GM18520 (cell line): ENCODE measurements around the gene NELL1.

Experiments used
- ATAC-seq: cut with Tn5 transposase; IDR thresholded peaks from one replicate; pipeline ENCODE4 v1.9.1; 2021; ENCODE audit not compliant: unreplicated experiment

The NELL1 gene

DNA sequence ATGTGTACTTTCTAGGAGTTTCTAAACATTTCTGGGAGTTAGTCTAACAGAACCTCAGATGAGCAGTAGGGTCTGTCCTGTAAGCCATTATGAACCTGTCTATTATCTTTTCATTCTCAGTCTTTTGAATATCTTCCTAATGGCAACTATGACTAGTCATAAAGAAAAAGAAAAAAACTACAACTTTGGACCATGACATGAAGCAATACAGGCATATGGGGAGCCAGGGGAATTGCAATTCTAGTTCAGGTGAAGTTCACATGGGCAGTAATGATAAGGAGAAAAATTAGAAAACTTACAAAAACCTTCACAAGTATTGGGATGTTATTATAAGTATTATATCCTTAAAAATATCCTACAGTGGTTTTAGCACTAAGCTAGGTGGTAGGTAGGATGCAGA lies 874.5 kb downstream of the NELL1 start:
- ATAC-seq, result no peak

DNA sequence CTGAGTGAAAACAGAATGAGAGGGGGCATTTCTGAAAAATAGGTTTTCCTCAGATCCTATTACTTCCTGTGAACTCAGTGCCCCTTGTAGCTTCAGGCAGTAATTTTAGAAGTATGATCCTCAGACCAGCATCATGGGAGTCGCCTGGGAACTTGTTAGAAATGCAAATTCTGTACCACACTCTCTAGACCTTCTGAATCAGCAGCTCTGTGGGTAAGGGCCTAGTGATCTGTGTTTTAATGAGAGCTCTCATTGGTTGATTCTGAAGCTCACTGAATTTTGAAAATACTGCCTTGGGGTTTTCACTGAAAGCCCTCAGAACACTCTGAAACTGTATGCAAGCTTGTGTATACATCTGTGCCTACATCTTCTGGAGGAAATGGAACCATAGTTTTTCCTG lies 876.3 kb downstream of the NELL1 start:
- no peak for ATAC-seq

DNA sequence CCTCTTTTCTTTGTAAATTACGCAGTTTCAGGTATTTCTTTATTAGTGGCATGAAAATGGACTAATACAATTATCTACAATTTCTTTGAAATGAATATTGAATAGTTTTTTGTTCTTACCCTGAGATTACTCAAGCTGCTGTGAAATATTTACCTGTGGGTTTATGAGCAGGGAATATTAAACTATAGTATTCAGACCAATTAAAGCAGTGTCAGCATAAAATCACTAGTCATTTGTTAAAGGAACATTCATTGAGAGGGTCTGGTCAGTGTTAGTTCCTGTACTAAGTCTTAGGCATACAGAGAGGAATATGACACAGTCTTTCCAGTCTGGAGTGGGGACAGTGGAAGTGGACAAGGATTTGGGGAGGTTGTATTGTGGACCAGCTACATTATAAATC lies 877.3 kb downstream of the NELL1 start:
- ATAC-seq, result no peak

DNA sequence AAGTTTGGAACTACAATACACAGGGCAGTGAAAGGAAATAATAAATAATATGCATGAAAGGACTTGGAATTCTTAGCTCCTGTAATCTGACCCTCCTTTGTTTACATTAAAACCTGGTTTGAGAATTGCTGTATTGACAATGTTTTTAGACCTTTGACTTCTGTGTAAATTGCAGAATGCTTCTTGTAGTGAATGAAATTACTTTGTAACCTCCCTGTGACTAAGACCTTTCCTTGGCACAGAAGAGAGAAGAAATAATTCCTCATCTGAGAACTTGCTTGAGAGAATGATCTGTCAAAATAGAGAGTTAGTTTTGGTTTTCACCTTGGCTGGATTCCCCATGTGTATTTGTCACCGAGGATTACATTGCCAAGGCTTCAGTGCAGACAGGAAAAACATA lies 883.5 kb downstream of the NELL1 start:
- ATAC-seq, result no peak

DNA sequence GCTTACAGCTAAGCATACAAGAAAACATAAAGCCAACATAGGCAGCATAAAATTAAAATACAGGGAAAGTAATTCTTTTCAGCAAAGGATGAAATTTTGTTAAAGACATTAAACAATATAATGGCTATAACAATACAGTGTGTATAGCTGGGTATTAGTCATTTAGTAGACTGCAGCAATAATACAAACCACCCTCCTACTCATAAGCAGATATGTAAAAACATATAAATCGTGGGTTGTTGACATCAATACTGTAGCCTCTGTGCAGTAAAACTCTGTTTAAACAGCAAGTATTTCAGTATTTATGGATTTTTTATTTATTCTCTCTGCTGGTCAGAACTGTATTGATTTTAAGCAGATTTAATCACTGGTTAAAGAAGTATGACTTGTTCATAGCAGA lies 884.4 kb downstream of the NELL1 start:
- ATAC-seq, result no peak

DNA sequence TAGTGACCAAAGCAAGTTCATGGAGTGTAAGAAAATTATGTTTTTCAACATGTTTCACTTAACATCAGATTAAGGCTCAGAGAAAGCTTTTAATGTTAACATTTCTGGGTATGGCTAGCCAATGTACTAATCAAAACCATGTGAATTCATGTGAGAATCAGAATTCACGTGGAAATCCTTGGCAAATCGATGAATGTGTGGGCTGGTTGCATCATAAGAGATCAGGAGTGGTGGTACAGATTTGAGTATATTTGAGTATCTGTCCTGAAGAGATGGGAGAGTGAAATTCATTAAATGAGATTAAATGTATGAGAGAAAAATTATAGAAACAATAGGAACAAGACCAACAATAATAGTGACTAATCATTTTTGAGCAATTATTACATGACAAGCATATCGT lies 884.9 kb downstream of the NELL1 start:
- ATAC-seq, result no peak

DNA sequence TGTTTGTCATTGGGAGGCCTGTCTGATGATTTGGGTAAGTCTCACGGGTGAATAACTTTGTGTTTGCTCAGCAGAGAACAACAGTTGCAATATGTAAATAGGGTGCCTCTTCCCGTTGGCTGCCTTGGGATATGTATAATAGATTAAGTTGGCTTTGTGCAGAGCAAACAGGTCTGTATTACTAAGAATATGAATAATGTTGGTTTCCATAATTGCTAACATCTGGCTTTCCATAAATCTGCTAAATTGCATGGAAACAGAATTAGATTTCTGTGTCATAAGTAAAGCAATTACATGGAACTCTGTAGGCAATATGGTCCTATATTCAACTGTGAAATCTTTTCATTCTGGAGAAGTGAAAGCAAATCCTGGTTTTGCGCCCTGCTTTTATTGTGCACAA lies 887.5 kb downstream of the NELL1 start:
- no peak for ATAC-seq

DNA sequence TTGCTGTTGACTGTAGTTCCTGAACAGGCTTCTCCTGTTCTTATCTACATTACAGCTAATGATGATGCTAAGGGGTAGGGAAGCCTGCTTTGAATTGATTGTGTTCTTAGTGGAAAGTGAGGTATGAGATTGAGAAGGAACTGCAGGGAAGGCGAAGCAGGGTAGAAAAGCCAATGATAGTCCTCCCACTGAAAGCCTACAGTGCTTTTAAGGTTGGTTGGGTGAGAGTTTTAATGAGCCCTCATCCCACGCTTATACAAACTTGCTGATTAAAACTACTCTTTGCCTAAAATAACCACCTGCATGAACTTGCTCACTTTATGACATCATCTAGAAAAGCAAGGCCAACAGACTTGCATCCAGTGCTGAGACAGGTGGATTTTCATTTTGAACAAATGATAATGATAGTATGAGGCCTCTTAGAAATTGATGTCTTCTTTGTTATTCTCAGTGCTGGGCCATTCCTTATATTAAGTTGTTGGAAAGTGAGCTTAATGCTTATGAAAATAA lies 891.1 kb downstream of the NELL1 start:
- ATAC-seq, result no peak

DNA sequence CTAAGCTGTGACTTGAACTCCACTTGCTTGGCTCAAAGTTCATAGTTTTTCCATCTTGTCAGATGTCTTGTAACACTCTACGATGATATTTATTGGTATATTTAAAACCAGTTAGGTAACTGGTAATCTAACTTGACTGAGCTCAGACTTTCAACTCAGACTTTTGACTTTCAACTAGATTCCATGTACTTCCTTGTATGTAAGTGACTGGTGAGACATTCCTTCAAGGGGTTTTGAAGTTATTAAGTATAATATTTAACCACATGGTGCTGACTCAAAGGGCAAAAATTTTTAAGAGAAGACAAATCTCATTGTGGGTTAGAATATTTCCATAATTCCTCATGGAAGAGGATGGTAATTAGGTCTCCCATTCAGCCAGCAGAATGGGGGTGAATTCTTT lies 892.2 kb downstream of the NELL1 start:
- no peak for ATAC-seq

DNA sequence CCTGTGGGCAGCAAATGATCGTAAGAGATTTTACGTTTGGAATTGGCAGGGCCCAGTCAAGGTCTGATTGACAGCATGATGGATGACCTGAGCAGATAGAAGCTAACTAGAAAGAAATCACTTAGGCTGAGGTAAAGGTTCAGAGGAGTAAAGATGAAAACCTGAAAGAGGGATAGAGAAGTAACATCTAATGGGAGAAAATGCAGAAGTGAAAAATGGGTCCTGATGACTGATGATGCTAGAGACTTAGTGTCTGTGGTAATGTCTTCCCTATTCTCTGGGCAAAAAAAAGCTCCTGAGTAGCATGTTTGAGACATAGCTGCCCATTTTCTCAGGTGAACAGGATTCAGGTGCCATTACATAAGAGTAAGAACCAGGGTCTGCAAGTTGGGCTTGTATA lies 894.7 kb downstream of the NELL1 start:
- ATAC-seq, result no peak

DNA sequence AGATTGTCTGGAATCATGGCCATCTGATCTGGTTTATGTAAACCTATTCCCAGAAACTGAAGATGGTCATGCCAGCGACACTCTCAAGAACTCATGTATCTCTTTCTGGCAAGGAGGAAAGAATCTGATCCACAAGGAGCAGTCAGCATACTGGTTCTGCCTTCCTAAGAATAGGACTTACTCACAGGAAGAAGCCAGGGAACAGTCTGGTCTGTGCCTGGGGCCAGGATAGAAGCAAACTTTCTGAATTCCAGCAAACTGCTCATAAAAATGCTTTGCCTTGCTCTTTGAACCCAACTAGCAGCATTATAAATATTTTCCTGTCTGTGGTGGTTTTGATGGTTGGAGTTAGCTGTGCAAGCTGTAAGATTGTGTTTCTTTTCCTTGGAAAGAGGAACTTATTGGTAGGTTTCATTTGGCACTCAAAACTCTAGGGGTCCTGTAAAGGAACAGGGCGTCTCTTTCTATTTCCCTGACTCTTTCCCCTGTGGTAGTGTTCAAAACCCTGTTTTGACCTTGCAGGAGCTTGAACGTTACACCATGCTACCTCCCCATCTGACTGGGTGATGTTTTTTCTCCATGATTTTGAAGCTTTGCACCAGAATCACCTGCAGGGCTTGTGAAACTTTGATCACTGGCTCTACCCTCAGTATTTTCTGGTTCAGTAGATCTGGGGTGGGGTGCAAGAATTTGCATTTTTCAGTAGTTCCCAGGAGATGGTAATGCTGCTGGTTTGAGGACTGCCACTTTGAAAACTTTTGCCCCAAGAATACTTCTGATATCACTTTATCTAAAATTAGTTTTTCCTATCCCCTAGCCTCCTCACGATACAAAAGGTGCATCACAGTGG lies 895.7 kb downstream of the NELL1 start:
- ATAC-seq, result no peak

DNA sequence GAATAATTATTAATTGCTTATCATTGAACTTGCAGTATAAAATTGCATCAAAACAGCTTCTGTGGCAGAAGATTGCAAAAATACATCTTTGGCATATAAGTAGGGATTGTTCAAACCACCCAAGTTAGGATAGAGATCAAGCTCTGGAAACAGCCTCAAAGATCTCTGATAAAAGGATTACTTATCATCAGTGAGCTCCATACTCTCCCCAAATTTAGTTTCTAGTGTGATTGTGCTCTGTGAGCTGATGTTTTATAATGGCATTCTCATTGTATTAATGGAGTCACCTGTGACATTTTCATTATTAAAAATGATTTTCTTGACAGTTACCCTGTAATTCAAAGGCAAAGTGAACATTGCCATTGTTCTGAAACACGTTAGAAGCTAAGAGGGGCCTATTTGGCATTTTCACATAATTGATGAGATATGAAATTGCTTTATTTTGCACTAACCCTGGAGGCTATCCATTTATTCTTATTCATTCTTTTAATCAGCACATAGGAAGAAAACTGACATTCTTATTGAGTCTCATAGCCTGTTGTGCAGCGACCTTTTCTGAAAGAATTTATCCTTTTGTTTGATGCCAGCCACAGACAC lies 897.2 kb downstream of the NELL1 start:
- no peak for ATAC-seq

DNA sequence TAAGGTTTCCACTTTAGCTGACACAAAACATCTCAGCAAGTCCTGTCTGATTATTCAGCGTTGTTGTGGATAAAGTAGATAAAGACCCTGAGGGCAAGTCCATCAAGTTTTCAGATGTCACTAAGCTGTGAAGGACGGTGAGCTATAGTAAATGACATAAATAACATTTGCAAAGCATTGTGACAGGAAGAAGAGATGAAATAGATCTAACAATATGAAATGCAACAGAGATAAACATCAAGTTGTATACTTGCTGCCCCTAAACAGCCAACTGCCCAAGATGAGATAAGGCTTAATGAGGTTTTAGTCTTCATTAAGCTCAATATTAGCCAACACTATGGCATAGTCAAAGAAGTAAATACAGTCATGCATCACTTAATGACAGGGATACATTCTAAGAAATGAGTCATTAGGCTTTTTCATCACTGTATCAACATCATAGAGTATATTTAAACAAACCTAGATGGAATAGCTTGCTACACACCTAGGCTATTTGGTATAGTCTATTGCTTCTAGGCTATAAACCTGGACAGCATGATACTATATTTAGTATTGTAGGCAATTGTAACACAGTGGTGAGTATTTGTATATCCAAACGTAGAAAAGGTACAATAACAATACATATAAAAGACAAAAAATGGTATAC lies 898.4 kb downstream of the NELL1 start:
- no peak for ATAC-seq

DNA sequence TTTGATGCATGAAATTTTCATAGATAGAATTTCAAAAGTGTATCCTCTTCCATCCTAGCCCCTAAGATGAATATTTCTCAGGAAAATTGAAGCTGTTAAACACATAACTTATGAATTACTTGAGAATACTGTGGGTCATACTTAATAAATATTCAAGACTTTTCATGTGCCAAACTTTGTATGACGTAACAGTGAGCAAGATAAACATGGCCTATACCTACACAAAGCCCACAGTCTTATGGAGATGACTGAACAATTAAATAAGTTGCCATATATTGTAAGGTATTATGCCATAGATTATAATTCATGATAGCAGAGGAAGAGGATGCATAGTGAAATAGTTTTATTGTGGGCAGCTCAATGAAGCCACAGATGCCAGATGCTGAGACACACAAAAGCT lies 902.8 kb downstream of the NELL1 start:
- ATAC-seq, result no peak

DNA sequence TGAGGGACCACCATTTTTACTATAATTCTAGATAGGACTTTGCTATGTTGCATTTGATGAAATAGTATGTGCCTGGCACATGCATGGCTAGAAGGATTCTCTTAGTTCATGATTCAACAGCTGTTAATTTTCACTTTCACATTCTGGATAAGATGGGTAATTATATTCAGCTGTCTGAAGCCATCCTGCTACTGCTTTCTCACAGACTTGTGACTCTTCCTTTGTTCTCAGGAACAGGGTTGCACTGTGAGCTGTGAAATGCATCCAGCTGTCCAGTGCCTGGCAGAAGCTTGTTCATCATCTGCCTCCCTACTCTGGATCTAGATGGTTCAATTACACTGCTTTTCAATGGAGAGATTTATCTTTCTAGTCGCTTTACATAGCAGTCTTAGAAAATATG lies 913.4 kb downstream of the NELL1 start:
- ATAC-seq, result no peak

DNA sequence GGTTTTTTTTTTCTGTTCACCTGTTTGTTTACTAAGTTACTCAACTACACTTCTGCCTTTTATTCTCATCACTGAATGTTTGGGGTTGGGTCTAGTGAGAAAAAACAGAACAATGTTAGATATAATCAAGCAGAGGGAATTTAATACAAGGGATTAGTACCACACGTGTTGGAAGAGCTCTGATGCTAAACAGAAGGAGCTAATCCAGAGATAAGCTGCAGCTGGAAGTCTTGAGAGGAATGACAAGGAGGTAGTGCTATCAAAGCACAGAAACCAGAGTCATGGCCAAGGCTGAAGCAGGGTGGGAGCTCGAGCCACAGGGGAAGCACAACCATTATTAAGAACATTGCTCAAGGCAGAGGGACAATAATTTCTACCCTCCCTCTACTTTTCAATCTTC lies 919.4 kb downstream of the NELL1 start:
- no peak for ATAC-seq

DNA sequence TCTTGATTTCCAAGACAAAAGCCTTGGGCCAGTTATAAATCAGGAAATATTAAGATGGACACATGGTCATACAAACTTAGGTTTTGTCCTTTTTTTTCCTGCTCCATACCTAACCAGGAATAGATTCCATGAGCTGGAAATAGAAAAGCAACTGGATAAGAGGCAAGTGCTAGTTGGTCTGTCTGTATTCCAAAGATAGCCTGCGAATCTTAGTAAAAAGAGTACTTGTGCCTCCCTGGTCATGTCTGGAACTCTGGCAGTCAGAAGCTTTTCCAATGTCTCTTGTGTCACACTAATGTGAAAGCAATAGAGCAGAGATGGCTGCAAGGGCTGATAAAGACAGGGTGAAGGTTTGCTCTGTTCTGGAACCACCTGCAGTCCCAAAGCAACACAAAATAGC lies 933.3 kb downstream of the NELL1 start:
- ATAC-seq, result no peak

DNA sequence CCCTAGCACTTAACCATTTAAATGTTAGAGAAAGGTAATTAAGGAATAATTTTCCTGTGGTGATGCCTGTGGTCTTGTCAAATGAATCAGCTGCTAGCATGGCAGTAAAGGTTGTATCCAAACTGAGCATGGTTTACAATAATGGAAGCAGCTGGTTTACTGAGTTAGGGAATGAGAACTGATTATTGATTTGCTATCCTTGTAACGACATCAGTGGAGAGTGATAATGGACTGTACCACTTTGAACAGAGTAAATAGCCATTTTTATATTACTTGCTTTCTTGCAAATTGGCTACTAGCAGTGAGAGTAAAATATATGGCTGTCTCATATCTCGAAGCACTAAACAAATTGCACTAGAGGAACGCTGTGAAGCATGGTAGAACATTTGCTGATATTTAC lies 934.5 kb downstream of the NELL1 start:
- ATAC-seq, result no peak

DNA sequence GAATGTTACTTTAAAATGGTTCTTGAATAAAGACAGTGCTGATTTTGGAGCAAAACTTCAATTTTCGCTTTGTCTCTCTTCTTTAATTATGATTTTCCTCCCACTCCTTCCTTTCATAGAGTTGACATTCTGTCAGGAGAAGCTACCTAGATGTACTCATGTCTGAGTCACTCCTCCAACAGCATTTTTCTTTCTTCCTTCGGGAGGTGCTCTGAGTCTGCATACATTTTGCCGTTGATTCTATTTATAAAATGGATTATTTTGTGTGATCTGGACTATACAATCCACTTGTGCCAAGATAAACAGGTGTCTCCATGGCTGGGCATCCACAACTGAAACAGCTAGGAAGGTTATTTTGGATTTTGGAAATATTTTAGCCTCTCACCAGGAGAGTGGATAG lies 935.2 kb downstream of the NELL1 start:
- no peak for ATAC-seq

DNA sequence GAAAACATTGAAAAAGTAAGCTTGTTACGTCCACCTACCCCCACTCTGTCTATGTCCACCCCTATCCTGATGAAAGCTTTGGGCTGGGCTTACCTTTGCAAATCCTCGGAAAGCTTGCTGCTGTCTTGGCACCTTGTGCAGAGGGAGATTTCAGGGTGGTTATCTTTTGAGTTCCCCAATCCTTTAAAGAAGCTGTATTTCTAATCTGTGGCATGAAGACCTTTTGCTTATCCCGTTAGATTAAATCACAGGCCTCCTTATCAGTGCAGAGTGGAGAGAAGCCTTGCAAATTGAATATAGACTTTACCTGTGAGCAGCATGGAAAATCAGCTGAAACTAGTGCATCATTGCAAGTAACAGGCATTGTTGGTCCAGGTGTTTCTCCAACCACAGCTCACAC lies 942.9 kb downstream of the NELL1 start:
- no peak for ATAC-seq

DNA sequence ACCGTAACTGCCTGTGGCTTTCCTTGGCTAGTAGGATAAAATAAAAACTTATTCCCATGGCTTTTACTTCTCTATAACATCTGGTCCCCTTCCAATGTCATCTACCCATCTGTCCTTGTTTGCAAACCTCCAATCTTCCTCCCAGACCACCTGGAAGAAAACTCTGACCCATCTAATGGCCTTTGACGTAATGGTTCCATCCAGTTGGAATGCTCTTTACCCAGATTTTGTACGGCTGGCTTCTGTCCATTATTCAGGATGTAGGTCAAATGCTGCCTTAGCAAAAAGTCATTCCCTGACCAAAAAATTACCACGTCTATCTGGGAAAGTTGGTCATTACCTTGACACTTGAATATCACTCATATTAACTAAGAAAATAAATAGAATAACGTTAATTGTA lies 945.6 kb downstream of the NELL1 start:
- no peak for ATAC-seq

DNA sequence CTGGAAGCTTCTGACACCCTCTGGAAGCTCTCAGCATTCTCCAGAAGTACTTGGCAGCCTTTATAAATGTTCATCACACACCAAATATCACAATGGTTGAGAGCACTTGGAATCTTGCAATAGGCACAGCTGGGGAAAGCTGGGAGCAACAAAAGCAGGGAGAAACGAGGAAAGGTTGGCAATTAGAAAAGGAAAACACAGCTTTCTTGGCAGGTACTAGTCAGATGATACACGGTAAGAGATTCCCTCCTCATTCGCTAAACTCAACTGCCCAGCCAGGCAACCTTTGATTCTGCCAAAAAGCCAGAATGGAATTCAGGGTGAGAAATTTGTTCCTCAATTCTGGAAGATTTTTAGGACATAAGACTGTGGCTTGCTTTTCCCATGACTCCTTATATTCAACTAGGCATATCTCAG lies 946.6 kb downstream of the NELL1 start:
- no peak for ATAC-seq
